SK-N-SH treated with all-trans-retinoic acid at 6 μM for 48 hours (cell line): ENCODE results near the gene PCDH9.

Experiments used
- ATAC-seq: fragments of 200-7000 bp; cut with Tn5 transposase; 3 replicates; pipeline ENCODE4 v1.9.1; 2020; ENCODE audit warnings: mild to moderate bottlenecking, moderate library complexity
- ARNTL ChIP-seq: fragments of 450-650 bp; formaldehyde crosslinking; IDR thresholded peaks from 2 replicates; pipeline ENCODE4 v1.5.0; 2020; ENCODE audit warnings: low read depth, mild to moderate bottlenecking, moderate library complexity, borderline replicate concordance
- BACH2 ChIP-seq: fragments of 250-450 bp; sonication (Bioruptor Pico); IDR thresholded peaks from 2 replicates; pipeline ENCODE4 v1.9.0; 2021; ENCODE audit warnings: mild to moderate bottlenecking, borderline replicate concordance
- CREB5 ChIP-seq: fragments of 250-450 bp; sonication (Bioruptor Pico); IDR thresholded peaks from 2 replicates; pipeline ENCODE4 v1.5.1; 2020; ENCODE audit warnings: low read depth, mild to moderate bottlenecking, moderate library complexity
- CSDC2 ChIP-seq: fragments of 250-450 bp; sonication (Bioruptor Pico); IDR thresholded peaks from 2 replicates; pipeline ENCODE4 v1.5.0; 2020; ENCODE audit warnings: mild to moderate bottlenecking, moderate library complexity
- CSRNP3 ChIP-seq: fragments of 250-450 bp; sonication (Bioruptor Pico); IDR thresholded peaks from 2 replicates; pipeline ENCODE4 v1.5.1; 2021; ENCODE audit warnings: mild to moderate bottlenecking, moderate library complexity
- ESRRG ChIP-seq: fragments of 250-450 bp; sonication (Bioruptor Pico); IDR thresholded peaks from 2 replicates; pipeline ENCODE4 v1.6.1; 2021; ENCODE audit warnings: mild to moderate bottlenecking
- GLIS3 ChIP-seq: fragments of 250-450 bp; sonication (Bioruptor Pico); IDR thresholded peaks from 2 replicates; pipeline ENCODE4 v1.5.0; 2020; ENCODE audit warnings: mild to moderate bottlenecking, moderate library complexity
- ISL1 ChIP-seq: fragments of 250-450 bp; sonication (Bioruptor Pico); IDR thresholded peaks from 2 replicates; pipeline ENCODE4 v2.1.2; 2022; ENCODE audit warnings: mild to moderate bottlenecking, moderate library complexity
- OSR1 ChIP-seq: fragments of 250-450 bp; sonication (Bioruptor Pico); IDR thresholded peaks from 2 replicates; pipeline ENCODE4 v1.8.0; 2022; ENCODE audit warnings: moderate library complexity, mild to moderate bottlenecking, inconsistent platforms
- PATZ1 ChIP-seq: fragments of 250-450 bp; sonication (Bioruptor Pico); IDR thresholded peaks from 2 replicates; pipeline ENCODE4 v1.8.0; 2020; ENCODE audit warnings: mild to moderate bottlenecking, moderate library complexity, borderline replicate concordance
- PPARA ChIP-seq: fragments of 250-450 bp; sonication (Bioruptor Pico); IDR thresholded peaks from 2 replicates; pipeline ENCODE4 v1.5.0; 2020; ENCODE audit warnings: mild to moderate bottlenecking, borderline replicate concordance
- RARB ChIP-seq: fragments of 250-450 bp; sonication (Bioruptor Pico); IDR thresholded peaks from 2 replicates; pipeline ENCODE4 v1.8.0; 2021; ENCODE audit warnings: mild to moderate bottlenecking, moderate library complexity
- SNAI2 ChIP-seq: fragments of 250-450 bp; sonication (Bioruptor Pico); IDR thresholded peaks from 2 replicates; pipeline ENCODE4 v1.5.0; 2020; ENCODE audit warnings: mild to moderate bottlenecking, moderate library complexity
- TCF4 ChIP-seq: fragments of 250-450 bp; sonication (Bioruptor Pico); IDR thresholded peaks from 2 replicates; pipeline ENCODE4 v1.8.0; 2021; ENCODE audit warnings: mild to moderate bottlenecking, moderate library complexity, borderline replicate concordance
- TOX ChIP-seq: fragments of 250-450 bp; sonication (Bioruptor Pico); IDR thresholded peaks from 2 replicates; pipeline ENCODE4 v1.8.0; 2021; ENCODE audit warnings: mild to moderate bottlenecking, moderate library complexity, borderline replicate concordance
- ZC3H10 ChIP-seq: fragments of 250-450 bp; sonication (Bioruptor Pico); IDR thresholded peaks from 2 replicates; pipeline ENCODE4 v1.5.1; 2021; ENCODE audit warnings: mild to moderate bottlenecking, moderate library complexity
- ZFP3 ChIP-seq: fragments of 250-450 bp; sonication (Bioruptor Pico); IDR thresholded peaks from 2 replicates; pipeline ENCODE4 v1.5.0; 2020; ENCODE audit warnings: mild to moderate bottlenecking, moderate library complexity
- ZFP30 ChIP-seq: fragments of 450-650 bp; formaldehyde crosslinking; IDR thresholded peaks from 2 replicates; pipeline ENCODE4 v1.5.0; 2022; ENCODE audit warnings: mild to moderate bottlenecking, moderate library complexity
- ZNF565 ChIP-seq: fragments of 450-650 bp; formaldehyde crosslinking; conservative IDR thresholded peaks from 2 replicates; pipeline ENCODE4 v1.5.0; 2020; ENCODE audit warnings: low read depth, mild to moderate bottlenecking, moderate library complexity
- ZNF70 ChIP-seq: fragments of 450-650 bp; formaldehyde crosslinking; IDR thresholded peaks from 2 replicates; pipeline ENCODE4 v1.5.0; 2020; ENCODE audit warnings: mild to moderate bottlenecking, moderate library complexity
- ZNF8 ChIP-seq: fragments of 450-650 bp; formaldehyde crosslinking; IDR thresholded peaks from 2 replicates; pipeline ENCODE4 v1.5.0; 2020; ENCODE audit warnings: mild to moderate bottlenecking, moderate library complexity
- TF ChIP-seq, protein P1 (sequence below): fragments of 250-450 bp; sonication (Bioruptor Pico); IDR thresholded peaks from 2 replicates; pipeline ENCODE4 v1.8.0; 2021; ENCODE audit warnings: low read depth, mild to moderate bottlenecking, moderate library complexity, borderline replicate concordance
- TF ChIP-seq, protein P2 (sequence below): fragments of 250-450 bp; sonication (Bioruptor Pico); IDR thresholded peaks from 2 replicates; pipeline ENCODE4 v1.5.0; 2020; ENCODE audit warnings: mild to moderate bottlenecking, moderate library complexity

PCDH9 gene

GRCh38 chr13:67136157-67136556 is 94.0 kb downstream of the PCDH9 start:
- TF ChIP-seq ZNF8 (CRISPR knock-in tag) (no peak), ZFP30 (no peak), SNAI2 (CRISPR knock-in tag) (no peak), ZFP3 (no peak), TOX (CRISPR knock-in tag) (no peak), ESRRG (CRISPR knock-in tag) (no peak), CSDC2 (CRISPR knock-in tag) (no peak), ARNTL (CRISPR knock-in tag) (no peak), PPARA (CRISPR knock-in tag) (no peak), ZC3H10 (no peak), RARB (CRISPR knock-in tag) (no peak), ISL1 (no peak), ZNF565 (CRISPR knock-in tag) (no peak)
- no peak for ATAC-seq

GRCh38 chr13:67135356-67135755 is 94.8 kb downstream of the PCDH9 start:
- ATAC-seq = no peak
- TF ChIP-seq PATZ1 (no peak), RARB (CRISPR knock-in tag) (no peak), ZNF70 (no peak)

- TF ChIP-seq RARB (CRISPR knock-in tag) = no peak
- peak; percentile 53 for TF ChIP-seq ISL1
- peak; percentile 84 for ATAC-seq
Measured at GRCh38 chr13:67134417-67135129, 95.6 kb downstream of the PCDH9 start.

DNA sequence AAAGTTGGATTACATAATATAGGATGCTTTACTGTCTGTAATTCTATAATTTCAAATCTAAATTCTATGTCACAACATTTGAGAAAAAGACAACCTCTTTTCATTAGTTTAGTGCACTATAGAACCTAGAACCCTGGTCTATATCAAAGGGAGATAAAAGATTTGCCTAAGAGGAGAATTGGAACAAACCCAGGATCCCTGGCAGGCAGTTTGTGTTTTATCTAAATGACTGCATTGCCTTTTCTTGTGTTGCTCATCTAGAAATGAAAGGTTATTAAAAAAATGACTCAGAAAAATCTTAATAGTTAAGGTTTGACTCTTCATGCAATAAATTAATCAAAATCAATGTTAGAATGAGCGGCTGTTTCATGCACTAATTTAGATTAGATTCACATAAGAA is 96.7 kb downstream of the PCDH9 start:
- TF ChIP-seq ZC3H10 (no peak), GLIS3 (CRISPR knock-in tag) (no peak), ZFP30 (no peak), SNAI2 (CRISPR knock-in tag) (peak; percentile 79; the same call in 1 of the 2 replicates), PATZ1 (0 out of 2 replicates have a peak, but pooled peaks have one; percentile 18), ZNF8 (CRISPR knock-in tag) (no peak), ZNF70 (0 out of 2 replicates have a peak, but pooled peaks have one; percentile 34), CSDC2 (CRISPR knock-in tag) (no peak), ZNF565 (CRISPR knock-in tag) (no peak), TCF4 (CRISPR knock-in tag) (peak; percentile 74), PPARA (CRISPR knock-in tag) (no peak), RARB (CRISPR knock-in tag) (no peak), ARNTL (CRISPR knock-in tag) (no peak), BACH2 (CRISPR knock-in tag) (no peak), ESRRG (CRISPR knock-in tag) (no peak), OSR1 (CRISPR knock-in tag) (no peak), ISL1 (peak; percentile 100), ZFP3 (no peak), CREB5 (CRISPR knock-in tag) (peak; percentile 85), TOX (CRISPR knock-in tag) (no peak), CSRNP3 (CRISPR knock-in tag) (0 out of 2 replicates have a peak, but pooled peaks have one; percentile 60)
- TF ChIP-seq, protein P1, sequence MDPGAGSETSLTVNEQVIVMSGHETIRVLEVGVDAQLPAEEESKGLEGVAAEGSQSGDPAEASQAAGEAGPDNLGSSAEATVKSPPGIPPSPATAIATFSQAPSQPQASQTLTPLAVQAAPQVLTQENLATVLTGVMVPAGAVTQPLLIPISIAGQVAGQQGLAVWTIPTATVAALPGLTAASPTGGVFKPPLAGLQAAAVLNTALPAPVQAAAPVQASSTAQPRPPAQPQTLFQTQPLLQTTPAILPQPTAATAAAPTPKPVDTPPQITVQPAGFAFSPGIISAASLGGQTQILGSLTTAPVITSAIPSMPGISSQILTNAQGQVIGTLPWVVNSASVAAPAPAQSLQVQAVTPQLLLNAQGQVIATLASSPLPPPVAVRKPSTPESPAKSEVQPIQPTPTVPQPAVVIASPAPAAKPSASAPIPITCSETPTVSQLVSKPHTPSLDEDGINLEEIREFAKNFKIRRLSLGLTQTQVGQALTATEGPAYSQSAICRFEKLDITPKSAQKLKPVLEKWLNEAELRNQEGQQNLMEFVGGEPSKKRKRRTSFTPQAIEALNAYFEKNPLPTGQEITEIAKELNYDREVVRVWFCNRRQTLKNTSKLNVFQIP (CRISPR knock-in tag) = peak; percentile 23; the same call in 1 of the 2 replicates
- TF ChIP-seq, protein P2, sequence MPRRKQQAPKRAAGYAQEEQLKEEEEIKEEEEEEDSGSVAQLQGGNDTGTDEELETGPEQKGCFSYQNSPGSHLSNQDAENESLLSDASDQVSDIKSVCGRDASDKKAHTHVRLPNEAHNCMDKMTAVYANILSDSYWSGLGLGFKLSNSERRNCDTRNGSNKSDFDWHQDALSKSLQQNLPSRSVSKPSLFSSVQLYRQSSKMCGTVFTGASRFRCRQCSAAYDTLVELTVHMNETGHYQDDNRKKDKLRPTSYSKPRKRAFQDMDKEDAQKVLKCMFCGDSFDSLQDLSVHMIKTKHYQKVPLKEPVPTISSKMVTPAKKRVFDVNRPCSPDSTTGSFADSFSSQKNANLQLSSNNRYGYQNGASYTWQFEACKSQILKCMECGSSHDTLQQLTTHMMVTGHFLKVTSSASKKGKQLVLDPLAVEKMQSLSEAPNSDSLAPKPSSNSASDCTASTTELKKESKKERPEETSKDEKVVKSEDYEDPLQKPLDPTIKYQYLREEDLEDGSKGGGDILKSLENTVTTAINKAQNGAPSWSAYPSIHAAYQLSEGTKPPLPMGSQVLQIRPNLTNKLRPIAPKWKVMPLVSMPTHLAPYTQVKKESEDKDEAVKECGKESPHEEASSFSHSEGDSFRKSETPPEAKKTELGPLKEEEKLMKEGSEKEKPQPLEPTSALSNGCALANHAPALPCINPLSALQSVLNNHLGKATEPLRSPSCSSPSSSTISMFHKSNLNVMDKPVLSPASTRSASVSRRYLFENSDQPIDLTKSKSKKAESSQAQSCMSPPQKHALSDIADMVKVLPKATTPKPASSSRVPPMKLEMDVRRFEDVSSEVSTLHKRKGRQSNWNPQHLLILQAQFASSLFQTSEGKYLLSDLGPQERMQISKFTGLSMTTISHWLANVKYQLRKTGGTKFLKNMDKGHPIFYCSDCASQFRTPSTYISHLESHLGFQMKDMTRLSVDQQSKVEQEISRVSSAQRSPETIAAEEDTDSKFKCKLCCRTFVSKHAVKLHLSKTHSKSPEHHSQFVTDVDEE (CRISPR knock-in tag) = peak; percentile 71; the same call in 1 of the 2 replicates
- TF ChIP-seq, all 23 proteins: peak for 9
- peak; percentile 52 for ATAC-seq
